ENCODE data around the gene ITM2C.

DNA sequence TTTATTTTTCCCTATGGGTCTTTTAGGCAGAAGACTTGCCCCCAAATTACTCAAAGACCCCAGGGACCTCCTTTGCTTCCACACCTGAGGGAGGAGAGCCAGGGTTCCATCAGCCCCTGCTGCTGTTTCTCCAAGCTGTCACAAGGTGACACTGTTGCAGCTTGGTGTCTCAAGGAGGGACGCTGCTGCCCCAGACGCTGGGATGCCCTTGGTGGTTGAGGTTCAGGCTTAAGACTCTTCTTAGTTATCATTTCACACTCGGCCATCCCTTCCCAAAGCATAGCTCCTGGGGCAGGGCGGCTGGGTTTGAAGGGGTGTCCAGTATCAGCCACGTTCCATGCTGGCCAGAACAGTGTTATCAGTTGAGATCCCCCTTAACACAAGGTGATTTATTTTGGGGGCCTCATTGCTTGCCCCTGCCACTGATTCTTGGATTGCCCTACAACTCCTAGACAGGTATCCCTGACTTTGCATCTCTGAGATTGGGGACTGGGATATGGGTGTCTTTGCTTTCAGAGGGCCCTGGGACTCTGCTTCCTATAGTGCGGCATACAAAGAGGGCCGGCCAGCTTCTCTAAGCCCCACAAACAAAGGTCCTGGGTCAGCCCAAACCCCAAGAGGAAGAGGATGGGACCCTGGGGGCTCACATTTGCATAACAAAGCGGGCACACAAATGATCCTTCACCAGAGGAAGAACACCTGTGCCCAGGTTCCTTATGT, 37.6 kb downstream of the ITM2C start:
- TF ChIP-seq, protein P1, sequence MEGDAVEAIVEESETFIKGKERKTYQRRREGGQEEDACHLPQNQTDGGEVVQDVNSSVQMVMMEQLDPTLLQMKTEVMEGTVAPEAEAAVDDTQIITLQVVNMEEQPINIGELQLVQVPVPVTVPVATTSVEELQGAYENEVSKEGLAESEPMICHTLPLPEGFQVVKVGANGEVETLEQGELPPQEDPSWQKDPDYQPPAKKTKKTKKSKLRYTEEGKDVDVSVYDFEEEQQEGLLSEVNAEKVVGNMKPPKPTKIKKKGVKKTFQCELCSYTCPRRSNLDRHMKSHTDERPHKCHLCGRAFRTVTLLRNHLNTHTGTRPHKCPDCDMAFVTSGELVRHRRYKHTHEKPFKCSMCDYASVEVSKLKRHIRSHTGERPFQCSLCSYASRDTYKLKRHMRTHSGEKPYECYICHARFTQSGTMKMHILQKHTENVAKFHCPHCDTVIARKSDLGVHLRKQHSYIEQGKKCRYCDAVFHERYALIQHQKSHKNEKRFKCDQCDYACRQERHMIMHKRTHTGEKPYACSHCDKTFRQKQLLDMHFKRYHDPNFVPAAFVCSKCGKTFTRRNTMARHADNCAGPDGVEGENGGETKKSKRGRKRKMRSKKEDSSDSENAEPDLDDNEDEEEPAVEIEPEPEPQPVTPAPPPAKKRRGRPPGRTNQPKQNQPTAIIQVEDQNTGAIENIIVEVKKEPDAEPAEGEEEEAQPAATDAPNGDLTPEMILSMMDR (IDR thresholded peaks at IDR 0.05; ENCODE audit: insufficient read depth, low read length, poor library complexity, severe bottlenecking) = peak; percentile 94
- no peak for TF ChIP-seq EZH2phosphoT487 (conservative IDR thresholded peaks at IDR 0.05; ENCODE audit: low read length)
